ENCODE results near the gene TAOK3. TPM values are rescaled to one million over a fixed set of nuclear protein-coding genes. Genes with fewer than 3 reads are reported as not detected.

The TAOK3 gene
- total and polyA plus RNA-seq, 9 of the 15 experiments (the other 6 are each of a cell fraction or from before 2014, with no cell fraction given), result 24.3 to 83.5 (median 47.1) TPM

- POLR2A ChIA-PET, result interaction anchor here (0.9 kb wide), 1 partner anchor 17 kb away, joined by 4 read pairs; no protein-coding TSS in a partner anchor
These were observed 19.0 kb downstream of the TAOK3 start for GRCh38 chr12:118353721-118354120.

More at GRCh38 chr12:118353721-118354120, 19.0 kb downstream of the TAOK3 start:
- FAIRE-seq (no peak), ATAC-seq (no peak), DNase-seq (ENCODE audit: extremely low read depth in 1 of 4, low spot score in 3 of 4) (no peak)
- no TSS peak for BruUV-seq (replicated peaks)
- 97% methylated on average over 4 of the region's 4 CpGs for WGBS (ENCODE audit: insufficient coverage, low coverage, missing lambda C conversion rate)
- peaks cover 0 to 7% of the 10 kb centered on the region in 2 experiments; a peak in 3 of 5 replicates for H3K4me1 ChIP-seq (replicated peaks in 1 of 2; ENCODE audit: control insufficient read depth in 2 of 2, insufficient read depth in 2 of 2, low read length in 2 of 2)
- peaks cover 87% of the 10 kb centered on the region for H3K79me2 ChIP-seq (ENCODE audit: control insufficient read depth, insufficient read depth, low read length)
- no peaks in the 10 kb centered on the region for H3K9me1 ChIP-seq (ENCODE audit: control insufficient read depth, insufficient read depth, low read length)
- no peaks in the 10 kb centered on the region for H4K20me1 ChIP-seq (replicated peaks; ENCODE audit: control insufficient read depth, insufficient read depth, low read length)
- H3K27ac ChIP-seq (ENCODE audit: extremely low read depth, low read depth, low read length), result peak overlapping the region; percentile 10; the same call in 1 of the 3 replicates
- no peaks in the 10 kb centered on the region for H3K27me3 ChIP-seq (ENCODE audit: control insufficient read depth in 2 of 2, insufficient read depth in 2 of 2, low read length in 2 of 2)
- intact Hi-C loops (cut with micrococcal nuclease) (no loop called here), in situ Hi-C loops (cut with MboI) (loop anchor here (25.0 kb wide), 1 partner anchor 166 kb away; no protein-coding TSS in a partner anchor)
- TF ChIP-seq ZNF398 (CRISPR knock-in tag; IDR thresholded peaks at IDR 0.05) (no peak), NFATC3 (IDR thresholded peaks at IDR 0.05) (no peak), XRCC3 (IDR thresholded peaks at IDR 0.05) (no peak), POLR2H (tag; IDR thresholded peaks at IDR 0.05; ENCODE audit: low read depth) (no peak), ARID4B (CRISPR knock-in tag; IDR thresholded peaks at IDR 0.05) (no peak), ZNF668 (CRISPR knock-in tag; IDR thresholded peaks at IDR 0.05) (no peak), TSHZ1 (CRISPR knock-in tag; IDR thresholded peaks at IDR 0.05) (no peak), CHCHD3 (CRISPR knock-in tag; IDR thresholded peaks at IDR 0.05) (no peak)
- peaks cover 17% of the 10 kb centered on the region for H3K9me3 ChIP-seq (replicated peaks; ENCODE audit: control insufficient read depth, insufficient read depth, low read depth, low read length)
- CTCF ChIA-PET (ENCODE audit: low intra/inter-chr PET ratio), result no interaction called here
- H3K36me3 ChIP-seq (ENCODE audit: control insufficient read depth, insufficient read depth, low read length), result peaks cover 31% of the 10 kb centered on the region
- H3K4me2 ChIP-seq (ENCODE audit: insufficient read depth, low read length), result no peak overlapping the region
- no peak overlapping the region for H3K9ac ChIP-seq (ENCODE audit: insufficient read depth in 1 of 2, low read depth in 2 of 2, low read length in 2 of 2)
- no peak overlapping the region for H3K4me3 ChIP-seq
- no peak overlapping the region for H2AFZ ChIP-seq (ENCODE audit: low read depth, low read length)

All from K562 (cell line).